T-cell (primary cell): ENCODE results near the gene SUN2. TPM values are rescaled to one million over a fixed set of nuclear protein-coding genes. Genes with fewer than 3 reads are reported as not detected.
A peak's percentile ranks its signal among the peaks of the same experiment; 100 is the strongest.

Experiments used
- ATAC-seq, 4 experiments: fragments of 200-7000 bp in 3 of 4; fragments of 150-1000 bp in 1 of 4; cut with Tn5 transposase; replicated peaks in 1 of 4; 1 replicate in 3 of 4; 2 replicates in 1 of 4; pipeline ENCODE4 v1.10.0; 2021; ENCODE audit warnings: moderate library complexity in 3 of 4, mild to moderate bottlenecking in 2 of 4, moderate number of reproducible peaks in 1 of 4
- CTCF ChIA-PET, 2 donors: fragments of 300-600 bp; sonication (Branson Sonifier 250); formaldehyde crosslinking; loops; one replicate each; lab custom pipeline; 2022; ENCODE audit warnings: antibody characterized with exemption in 2 of 2; lab: Charles Lee
- POLR2A ChIA-PET, 2 donors: fragments of 300-600 bp; sonication (Branson Sonifier 250); formaldehyde crosslinking; loops; one replicate each; lab custom pipeline; 2022; ENCODE audit warnings: antibody characterized with exemption in 2 of 2; lab: Charles Lee
- DNase-seq, 35 experiments: peaks; one replicate each; pipeline versions ENCODE4 v3.0.0 to v3.0.0-alpha.2; 2013 to 2023
- H3K27ac ChIP-seq: one replicate; pipeline ENCODE4 v1.5.1; 2013; ENCODE audit warnings: low read length
- H3K27me3 ChIP-seq, 2 experiments: replicated peaks in 1 of 2; 1 replicate in 1 of 2; 2 replicates in 1 of 2; pipeline versions ENCODE4 v1.6.1 to v1.7.0; 2013; ENCODE audit warnings: low read length in 1 of 2, mixed read lengths in 1 of 2; ENCODE audit not compliant: control insufficient read depth in 2 of 2, insufficient read depth in 2 of 2; ENCODE audit errors: extremely low read depth in 1 of 2
- H3K36me3 ChIP-seq, 2 donors: 1 replicate in 1 of 2; 2 replicates in 1 of 2; pipeline versions ENCODE4 v1.6.1 to v1.7.0; 2013; ENCODE audit warnings: low read length in 1 of 2; ENCODE audit not compliant: control insufficient read depth in 2 of 2, insufficient read depth in 1 of 2; ENCODE audit errors: extremely low read depth in 1 of 2
- H3K4me1 ChIP-seq, 2 experiments: 1 replicate in 1 of 2; 2 replicates in 1 of 2; pipeline versions ENCODE4 v1.6.1 to v1.7.0; 2013; ENCODE audit warnings: low read length in 2 of 2, mixed read lengths in 1 of 2; ENCODE audit not compliant: insufficient read depth in 2 of 2, control insufficient read depth in 1 of 2; ENCODE audit errors: extremely low read depth in 1 of 2
- H3K4me3 ChIP-seq, 2 donors: 1 replicate in 1 of 2; 2 replicates in 1 of 2; pipeline versions ENCODE4 v1.5.1 to v1.7.0; 2013; ENCODE audit warnings: mild to moderate bottlenecking in 2 of 2, low read length in 1 of 2, moderate library complexity in 1 of 2; ENCODE audit not compliant: control insufficient read depth in 1 of 2; ENCODE audit errors: extremely low read depth in 1 of 2
- H3K9me3 ChIP-seq: 2 replicates; pipeline ENCODE4 v1.7.0; 2013
- H3K27ac Mint-ChIP-seq, 2 donors: one replicate each; pipeline ENCODE4 v1.8.0; 2020 to 2021; ENCODE audit warnings: mild to moderate bottlenecking in 2 of 2, mixed read lengths in 2 of 2
- H3K27me3 Mint-ChIP-seq, 2 donors: one replicate each; pipeline ENCODE4 v1.8.0; 2021 to 2022; ENCODE audit warnings: mixed read lengths in 2 of 2
- H3K36me3 Mint-ChIP-seq: one replicate; pipeline ENCODE4 v1.8.0; 2021; ENCODE audit warnings: mixed read lengths
- H3K4me1 Mint-ChIP-seq, 3 donors: one replicate each; pipeline ENCODE4 v1.8.0; 2020 to 2022; ENCODE audit warnings: mixed read lengths in 3 of 3, mild to moderate bottlenecking in 1 of 3
- H3K4me3 Mint-ChIP-seq, 3 donors: one replicate each; pipeline ENCODE4 v1.8.0; 2020 to 2022; ENCODE audit warnings: mild to moderate bottlenecking in 3 of 3, mixed read lengths in 3 of 3, moderate library complexity in 3 of 3
- H3K9me3 Mint-ChIP-seq, 3 donors: one replicate each; pipeline ENCODE4 v1.8.0; 2020 to 2022; ENCODE audit warnings: mixed read lengths in 3 of 3
- WGBS: methylation state at CpG from one replicate; pipeline ENCODE4 v1.1.5; 2013; ENCODE audit warnings: missing lambda C conversion rate; ENCODE audit not compliant: insufficient coverage; 5-methylcytosine and 5-hydroxymethylcytosine counted together
- total RNA-seq, 35 experiments: library from RNA in 6 of 35; stranded (reverse) in 6 of 35; fragments of 120-200 nt in 1 of 35; gene quantifications; one replicate each; pipeline versions ENCODE4 v1.2.1 to v1.2.4 and lab custom pipeline; 2013 to 2026

SUN2 gene
- total RNA-seq, 5 donors from 2014 or later (not counting 1 experiment from before 2014, with no cell fraction given) = 526 to 1,075 (median 979) TPM

- Histone ChIP-seq H3K36me3 (peaks cover 39 to 96% of the 10 kb centered on the region in 2 donors), H3K4me1 (peaks cover 17 to 77% of the 10 kb centered on the region in 2 experiments), H3K27ac (peak overlapping the region; percentile 81), H3K27me3 (no peaks in the 10 kb centered on the region), H3K4me3 (no peak overlapping the region), H3K9me3 (no peaks in the 10 kb centered on the region)
- DNase-seq = no peak
- CTCF ChIA-PET = interaction anchor here in 1 of 2 donors (0.6 kb wide), 1 partner anchor 408 kb away, joined by 4 read pairs; no protein-coding TSS in a partner anchor
- no peak overlapping the region for H3K4me3 Mint-ChIP-seq
- POLR2A ChIA-PET = interaction anchor here in 1 of 2 donors (0.7 kb wide), 1 partner anchor 29 kb away, joined by 6 read pairs; no protein-coding TSS in a partner anchor
- no peak for ATAC-seq
- no peaks in the 10 kb centered on the region for H3K27me3 Mint-ChIP-seq
- H3K9me3 Mint-ChIP-seq = no peaks in the 10 kb centered on the region
- H3K36me3 Mint-ChIP-seq = peaks cover 60% of the 10 kb centered on the region
- WGBS = 91% methylated on average over 10 of the region's 14 CpGs
- peaks cover 52 to 72% (median 65%) of the 10 kb centered on the region in 3 donors for H3K4me1 Mint-ChIP-seq
- H3K27ac Mint-ChIP-seq = peak overlapping the region; percentile 89 to 100
Observed at GRCh38 chr22:38748487-38749136, 7.2 kb downstream of the SUN2 start.

- H3K9me3 ChIP-seq = no peaks in the 10 kb centered on the region
- Mint-ChIP-seq H3K36me3 (peaks cover 58% of the 10 kb centered on the region), H3K4me3 (no peak overlapping the region), H3K9me3 (no peaks in the 10 kb centered on the region), H3K27ac (peak overlapping the region; percentile 77 to 78), H3K4me1 (peaks cover 30 to 65% (median 59%) of the 10 kb centered on the region in 3 donors), H3K27me3 (no peaks in the 10 kb centered on the region)
- peaks cover 3 to 73% of the 10 kb centered on the region in 2 experiments for H3K4me1 ChIP-seq
- peaks cover 38 to 97% of the 10 kb centered on the region in 2 donors for H3K36me3 ChIP-seq
- H3K4me3 ChIP-seq = peak overlapping the region in 1 of 2 donors; percentile 12
- no peaks in the 10 kb centered on the region for H3K27me3 ChIP-seq
- ChIA-PET POLR2A (no interaction called here), CTCF (interaction anchor here in 1 of 2 donors (0.5 to 1.1 kb wide), 2 partner anchors 21 to 947 kb away, joined by 3 to 4 read pairs; no protein-coding TSS in a partner anchor)
- peak overlapping the region; percentile 5 for H3K27ac ChIP-seq
- no peak for DNase-seq
- no peak for ATAC-seq
- 94% methylated on average over 8 of the region's 14 CpGs for WGBS
Observed at GRCh38 chr22:38745676-38746460, 9.9 kb downstream of the SUN2 start.

- H3K27ac Mint-ChIP-seq = peak overlapping the region; percentile 77 to 78
- no peaks in the 10 kb centered on the region for H3K27me3 ChIP-seq
- H3K4me3 Mint-ChIP-seq = no peak overlapping the region
- peaks cover 22 to 60% (median 57%) of the 10 kb centered on the region in 3 donors for H3K4me1 Mint-ChIP-seq
- POLR2A ChIA-PET = no interaction called here
- peaks cover 0 to 73% of the 10 kb centered on the region in 2 experiments for H3K4me1 ChIP-seq
- H3K27me3 Mint-ChIP-seq = no peaks in the 10 kb centered on the region
- H3K36me3 ChIP-seq = peaks cover 42 to 97% of the 10 kb centered on the region in 2 donors
- H3K36me3 Mint-ChIP-seq = peaks cover 58% of the 10 kb centered on the region
- DNase-seq (no peak), ATAC-seq (no peak)
- H3K9me3 ChIP-seq = no peaks in the 10 kb centered on the region
- peak overlapping the region; percentile 18 for H3K27ac ChIP-seq
- H3K9me3 Mint-ChIP-seq = no peaks in the 10 kb centered on the region
- CTCF ChIA-PET = interaction anchor here in 1 of 2 donors (1.1 kb wide), 1 partner anchor 20 kb away, joined by 4 read pairs; no protein-coding TSS in a partner anchor
- WGBS = 100% methylated on average over 3 of the region's 6 CpGs
- no peak overlapping the region for H3K4me3 ChIP-seq
Observed at GRCh38 chr22:38744981-38745380, 10.8 kb downstream of the SUN2 start.

GRCh38 chr22:38742176-38742942 is 13.4 kb downstream of the SUN2 start:
- no peaks in the 10 kb centered on the region for H3K9me3 ChIP-seq
- no peaks in the 10 kb centered on the region for H3K27me3 Mint-ChIP-seq
- peaks cover 56% of the 10 kb centered on the region for H3K36me3 Mint-ChIP-seq
- 88% methylated on average over 21 of the region's 25 CpGs for WGBS
- peaks cover 55 to 99% of the 10 kb centered on the region in 2 donors for H3K36me3 ChIP-seq
- H3K4me3 ChIP-seq = no peak overlapping the region
- H3K9me3 Mint-ChIP-seq = no peaks in the 10 kb centered on the region
- ATAC-seq (no peak), DNase-seq (no peak)
- peak overlapping the region; percentile 31 for H3K27ac ChIP-seq
- peak overlapping the region; percentile 48 to 55 for H3K27ac Mint-ChIP-seq
- CTCF ChIA-PET = interaction anchor here in 1 of 2 donors (0.6 kb wide), 1 partner anchor 17 kb away, joined by 3 read pairs; no protein-coding TSS in a partner anchor
- no peak overlapping the region for H3K4me3 Mint-ChIP-seq
- H3K4me1 Mint-ChIP-seq = peaks cover 20 to 61% (median 54%) of the 10 kb centered on the region in 3 donors
- peaks cover 0 to 76% of the 10 kb centered on the region in 2 experiments for H3K4me1 ChIP-seq
- POLR2A ChIA-PET = interaction anchor here in 1 of 2 donors (0.6 kb wide), 1 partner anchor 39 kb away, joined by 7 read pairs; no protein-coding TSS in a partner anchor
- no peaks in the 10 kb centered on the region for H3K27me3 ChIP-seq

GRCh38 chr22:38741576-38741975 is 14.2 kb downstream of the SUN2 start:
- H3K36me3 ChIP-seq = peaks cover 59 to 100% of the 10 kb centered on the region in 2 donors
- 82% methylated on average over 6 of the region's 10 CpGs for WGBS
- ATAC-seq (no peak), DNase-seq (no peak)
- Mint-ChIP-seq H3K4me1 (peaks cover 27 to 66% (median 58%) of the 10 kb centered on the region in 3 donors), H3K36me3 (peaks cover 62% of the 10 kb centered on the region), H3K27ac (peak overlapping the region; percentile 75 to 81), H3K4me3 (no peak overlapping the region), H3K9me3 (no peaks in the 10 kb centered on the region), H3K27me3 (no peaks in the 10 kb centered on the region)
- no peak overlapping the region for H3K4me3 ChIP-seq
- CTCF ChIA-PET = no interaction called here
- POLR2A ChIA-PET = interaction anchor here in 1 of 2 donors (0.6 kb wide), 1 partner anchor 38 kb away, joined by 7 read pairs; no protein-coding TSS in a partner anchor
- peaks cover 0 to 84% of the 10 kb centered on the region in 2 experiments for H3K4me1 ChIP-seq
- peak overlapping the region; percentile 2 for H3K27ac ChIP-seq
- no peaks in the 10 kb centered on the region for H3K27me3 ChIP-seq
- no peaks in the 10 kb centered on the region for H3K9me3 ChIP-seq
